SJCRH30 (cell line): ENCODE data around the gene REPS2. TPM values are rescaled to one million over a fixed set of nuclear protein-coding genes. Genes with fewer than 3 reads are reported as not detected.
"Not testable (repeated sequence)": the region's sequence is repeated elsewhere in the genome, so short reads cannot be mapped to it uniquely, and the experiment has no call there.

Experiments
- DNase-seq, 2 experiments: peaks; one replicate each; pipeline ENCODE4 v3.0.0-alpha.2; 2015 to 2020
- H3K27ac ChIP-seq: fragments of 250-450 bp; sonication (Bioruptor Pico); 2 replicates; pipeline ENCODE4 v1.5.1; 2020; ENCODE audit warnings: mild to moderate bottlenecking, moderate library complexity
- H3K27me3 ChIP-seq: fragments of 250-450 bp; sonication (Bioruptor Pico); 2 replicates; pipeline ENCODE4 v1.5.1; 2020; ENCODE audit warnings: mild to moderate bottlenecking, moderate library complexity
- H3K36me3 ChIP-seq: fragments of 250-450 bp; sonication (Bioruptor Pico); 2 replicates; pipeline ENCODE4 v1.5.1; 2020; ENCODE audit warnings: mild to moderate bottlenecking, moderate library complexity
- H3K4me1 ChIP-seq: fragments of 250-450 bp; sonication (Bioruptor Pico); 2 replicates; pipeline ENCODE4 v1.5.1; 2020; ENCODE audit warnings: mild to moderate bottlenecking, moderate library complexity
- H3K4me3 ChIP-seq: fragments of 250-450 bp; sonication (Bioruptor Pico); 2 replicates; pipeline ENCODE4 v1.5.1; 2020; ENCODE audit warnings: mild to moderate bottlenecking, moderate library complexity
- H3K9me3 ChIP-seq: fragments of 250-450 bp; sonication (Bioruptor Pico); replicated peaks from 2 replicates; pipeline ENCODE4 v1.5.1; 2020; ENCODE audit warnings: mild to moderate bottlenecking, moderate library complexity
- total RNA-seq: library from RNA; depleted of rRNA; stranded (reverse); fragments of >200 nt; shearing (Covaris generic); gene quantifications from 2 replicates; pipeline ENCODE4 v1.2.3, GENCODE V29; 2014

The REPS2 gene
- total RNA-seq, 1 experiment from 2014 or later, result 1.7 TPM

GRCh38 chrX:16934185-16934584 is 12.3 kb upstream of the REPS2 start:
- Histone ChIP-seq H3K4me3 (no peak overlapping the region), H3K27me3 (no peaks in the 10 kb centered on the region), H3K9me3 (no peaks in the 10 kb centered on the region), H3K4me1 (peaks cover 6% of the 10 kb centered on the region), H3K36me3 (no peaks in the 10 kb centered on the region), H3K27ac (no peak overlapping the region)
- DNase-seq, result peak in 1 of 2 experiments; percentile 6

DNA sequence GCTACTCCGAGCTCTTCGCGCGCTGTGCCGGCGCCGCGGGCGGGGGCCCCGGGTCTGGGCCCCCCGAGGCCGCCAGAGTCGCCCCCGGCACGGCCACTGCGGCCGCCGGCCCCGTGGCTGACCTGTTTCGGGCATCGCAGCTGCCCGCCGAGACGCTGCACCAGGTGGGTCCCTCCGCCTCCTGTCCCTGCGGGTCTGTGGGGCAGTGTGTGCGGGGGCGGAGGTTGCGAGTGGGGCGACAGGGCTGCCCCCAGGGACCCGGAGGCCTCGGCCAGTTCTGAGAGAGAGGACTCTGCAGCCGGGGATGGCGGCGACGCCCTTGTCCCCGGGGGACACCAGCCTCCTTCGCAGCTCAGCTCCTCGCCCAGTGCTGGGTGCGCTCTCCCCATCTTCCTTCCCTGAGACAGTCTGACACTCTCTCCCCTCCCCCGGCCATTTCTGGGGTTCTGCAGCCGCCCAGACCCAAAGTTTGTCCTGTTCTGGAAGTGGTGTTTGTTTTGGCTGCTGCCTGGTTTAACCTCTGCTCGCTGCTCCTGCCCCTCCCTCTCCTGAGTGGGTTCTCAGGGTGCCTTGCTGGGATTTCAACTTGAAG is 609 bp downstream of the REPS2 start:
- Histone ChIP-seq H3K27me3 (0 out of 2 replicates have a peak, but pooled peaks cover 4% of the 10 kb centered on the region), H3K36me3 (no peaks in the 10 kb centered on the region), H3K27ac (no peak overlapping the region), H3K4me1 (peaks cover 4% of the 10 kb centered on the region; the same call in 1 of the 2 replicates), H3K9me3 (no peaks in the 10 kb centered on the region), H3K4me3 (peak overlapping the region; percentile 66)
- peak in 1 of 2 experiments; percentile 26 for DNase-seq

DNA sequence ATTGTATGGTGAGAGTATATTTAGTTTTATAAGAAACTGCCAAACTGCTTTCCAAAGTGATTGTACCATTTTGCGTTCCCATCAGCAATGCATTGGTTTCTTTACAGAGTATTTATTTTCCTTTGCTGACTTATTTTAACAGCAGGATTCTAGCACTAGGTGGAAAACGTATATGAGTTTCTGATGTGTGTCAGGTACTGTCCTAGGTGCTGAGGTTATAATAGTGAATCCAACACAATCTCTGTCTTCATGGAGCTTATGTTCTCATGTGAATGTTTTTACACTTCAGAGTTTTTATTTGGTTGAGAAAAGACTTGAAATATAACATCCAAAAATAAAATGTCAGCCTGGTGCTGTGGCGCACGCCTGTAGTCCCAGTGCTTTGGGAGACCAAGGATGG is 4.0 kb downstream of the REPS2 start:
- H3K4me3 ChIP-seq, result no peak overlapping the region
- no peak for DNase-seq

DNA sequence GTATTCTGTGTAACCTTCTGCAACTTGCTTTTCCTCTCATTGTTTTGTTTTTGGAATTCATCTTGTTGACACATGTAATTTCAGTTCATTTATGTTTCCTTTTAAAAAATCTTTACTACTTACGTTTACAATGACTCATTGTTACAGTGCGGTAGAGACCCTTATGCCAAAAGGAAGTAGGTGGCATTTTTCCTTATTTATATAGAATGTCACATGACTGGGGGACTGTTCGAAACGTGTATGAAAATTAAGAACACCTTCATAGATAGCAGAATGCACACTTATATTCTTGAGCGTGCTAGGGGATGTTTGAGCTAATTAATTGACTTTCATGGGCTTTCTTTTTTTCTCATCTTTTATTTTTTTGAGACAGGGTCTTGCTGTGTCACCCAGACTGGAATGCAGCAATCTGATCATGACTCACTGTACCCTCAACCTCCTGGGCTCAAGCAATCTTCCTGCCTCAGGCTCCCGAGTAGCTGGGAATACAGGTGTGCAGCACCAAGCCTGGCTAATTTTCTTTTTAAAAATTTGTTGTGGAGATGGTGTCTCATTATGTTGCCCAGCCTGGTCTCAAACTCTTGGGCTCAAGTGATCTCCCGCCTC is 7.3 kb downstream of the REPS2 start:
- Histone ChIP-seq H3K27ac (no peak overlapping the region), H3K9me3 (no peaks in the 10 kb centered on the region), H3K27me3 (no peaks in the 10 kb centered on the region), H3K36me3 (no peaks in the 10 kb centered on the region), H3K4me3 (no peak overlapping the region), H3K4me1 (peaks cover 6% of the 10 kb centered on the region; the same call in 1 of the 2 replicates)
- DNase-seq, result no peak

More for the DNA sequence above, 4.0 kb downstream of the REPS2 start:
- no peak overlapping the region for H3K27ac ChIP-seq
- H3K9me3 ChIP-seq, result no peaks in the 10 kb centered on the region
- no peaks in the 10 kb centered on the region for H3K36me3 ChIP-seq
- peaks cover 4% of the 10 kb centered on the region; the same call in 1 of the 2 replicates for H3K4me1 ChIP-seq
- 0 out of 2 replicates have a peak, but pooled peaks cover 4% of the 10 kb centered on the region for H3K27me3 ChIP-seq

- no peak for DNase-seq
- H3K27me3 ChIP-seq, result no peaks in the 10 kb centered on the region
- no peaks in the 10 kb centered on the region for H3K36me3 ChIP-seq
- peaks cover 6% of the 10 kb centered on the region; the same call in 1 of the 2 replicates for H3K4me1 ChIP-seq
- H3K27ac ChIP-seq, result no peak overlapping the region
- H3K9me3 ChIP-seq, result no peaks in the 10 kb centered on the region
- no peak overlapping the region for H3K4me3 ChIP-seq
Observed at GRCh38 chrX:16957751-16958150, 11.3 kb downstream of the REPS2 start.

- DNase-seq, result no peak
- Histone ChIP-seq H3K4me1 (peaks cover 7% of the 10 kb centered on the region; the same call in 1 of the 2 replicates), H3K27me3 (no peaks in the 10 kb centered on the region), H3K9me3 (no peaks in the 10 kb centered on the region), H3K27ac (no peak overlapping the region), H3K4me3 (no peak overlapping the region), H3K36me3 (no peaks in the 10 kb centered on the region)
Observed at GRCh38 chrX:16958356-16958755, 11.9 kb downstream of the REPS2 start.

DNA sequence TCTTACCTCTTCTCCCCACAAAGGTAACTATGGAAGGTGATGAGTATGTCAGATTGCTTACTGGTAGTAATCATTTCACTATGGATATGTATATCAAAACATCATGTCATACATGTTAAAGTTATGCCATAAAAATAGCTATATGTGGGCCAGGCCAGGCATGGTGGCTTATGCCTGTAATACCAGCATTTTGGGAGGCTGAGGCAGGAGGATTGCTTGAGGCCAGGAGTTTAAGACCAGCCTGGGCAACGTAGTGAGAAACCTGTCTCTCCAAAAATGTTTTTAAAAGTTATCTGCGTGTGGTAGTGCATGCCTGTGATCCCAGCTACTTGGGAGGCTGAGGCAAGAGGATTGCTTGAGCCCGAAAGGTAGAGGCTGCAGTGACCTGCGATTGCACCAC is 16.2 kb downstream of the REPS2 start:
- not testable (repeated sequence) for H3K27me3 ChIP-seq, H3K4me1 ChIP-seq

GRCh38 chrX:16963216-16963615 is 16.8 kb downstream of the REPS2 start:
- H3K27ac ChIP-seq, result peak overlapping the region; percentile 80
- H3K36me3 ChIP-seq, result no peaks in the 10 kb centered on the region
- H3K4me1 ChIP-seq, result peaks cover 4% of the 10 kb centered on the region
- H3K9me3 ChIP-seq, result no peaks in the 10 kb centered on the region
- H3K27me3 ChIP-seq, result no peaks in the 10 kb centered on the region
- H3K4me3 ChIP-seq, result no peak overlapping the region
- peak in 1 of 2 experiments; percentile 59 for DNase-seq

More for the DNA sequence above, 16.2 kb downstream of the REPS2 start:
- DNase-seq, H3K4me3 ChIP-seq, H3K36me3 ChIP-seq, H3K9me3 ChIP-seq: not testable (repeated sequence)
- peak overlapping the region; percentile 80 for H3K27ac ChIP-seq

DNA sequence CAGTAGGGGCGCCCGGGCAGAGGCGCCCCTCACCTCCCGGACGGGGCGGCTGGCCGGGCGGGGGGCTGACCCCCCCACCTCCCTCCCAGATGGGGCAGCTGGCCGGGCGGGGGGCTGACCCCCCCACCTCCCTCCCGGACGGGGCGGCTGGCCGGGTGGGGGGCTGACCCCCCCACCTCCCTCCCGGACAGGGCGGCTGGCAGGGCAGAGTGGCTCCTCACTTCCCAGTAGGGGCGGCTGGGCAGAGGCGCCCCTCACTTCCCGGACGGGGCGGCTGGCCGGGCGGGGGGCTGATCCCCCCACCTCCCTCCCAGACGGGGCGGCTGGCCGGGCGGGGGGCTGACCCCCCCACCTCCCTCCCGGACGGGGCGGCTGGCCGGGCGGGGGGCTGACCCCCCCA is 18.5 kb downstream of the REPS2 start:
- H3K27me3 ChIP-seq, H3K4me1 ChIP-seq, H3K4me3 ChIP-seq, DNase-seq, H3K27ac ChIP-seq, H3K36me3 ChIP-seq, H3K9me3 ChIP-seq: not testable (repeated sequence)

DNA sequence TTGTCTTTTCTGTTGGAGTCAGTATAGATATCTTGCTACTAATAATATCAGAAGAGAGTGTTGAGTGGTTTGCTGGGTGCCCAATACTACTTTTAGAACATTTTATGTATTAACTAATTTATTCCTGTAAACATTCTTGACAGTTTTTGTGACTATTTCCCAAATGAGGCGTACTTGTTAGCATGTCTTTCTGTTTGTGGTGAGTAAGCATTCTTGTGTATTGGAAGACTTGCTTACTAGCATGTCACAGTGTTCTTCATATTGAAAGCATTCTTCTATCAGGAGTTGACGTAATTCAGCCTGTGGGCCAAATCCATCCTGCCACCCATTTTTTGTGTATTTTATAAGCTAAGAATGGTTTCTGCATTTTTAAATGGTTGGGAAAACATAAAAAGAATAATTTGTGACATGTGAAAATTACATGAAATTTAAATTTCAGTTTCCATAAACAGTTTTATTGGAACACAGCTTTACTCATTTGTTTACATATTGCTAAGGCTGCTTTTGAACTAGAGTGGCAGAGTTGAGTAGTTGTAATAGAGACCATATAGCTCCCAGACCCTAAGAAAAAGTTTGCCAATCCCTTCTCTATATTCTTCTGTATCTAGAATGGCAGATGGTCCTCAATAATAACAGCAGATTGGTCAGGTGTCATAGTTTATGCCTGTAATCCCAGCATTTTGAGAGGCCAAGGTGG is 20.4 kb downstream of the REPS2 start:
- no peak for DNase-seq
- H3K27me3 ChIP-seq, result no peaks in the 10 kb centered on the region
- peaks cover 7% of the 10 kb centered on the region for H3K4me1 ChIP-seq
- no peaks in the 10 kb centered on the region for H3K36me3 ChIP-seq
- H3K9me3 ChIP-seq, result no peaks in the 10 kb centered on the region
- no peak overlapping the region for H3K4me3 ChIP-seq
- H3K27ac ChIP-seq, result no peak overlapping the region

- DNase-seq, H3K9me3 ChIP-seq, H3K36me3 ChIP-seq, H3K27ac ChIP-seq, H3K4me1 ChIP-seq, H3K4me3 ChIP-seq, H3K27me3 ChIP-seq: not testable (repeated sequence)
Observed at GRCh38 chrX:16968753-16969152, 22.3 kb downstream of the REPS2 start.

DNA sequence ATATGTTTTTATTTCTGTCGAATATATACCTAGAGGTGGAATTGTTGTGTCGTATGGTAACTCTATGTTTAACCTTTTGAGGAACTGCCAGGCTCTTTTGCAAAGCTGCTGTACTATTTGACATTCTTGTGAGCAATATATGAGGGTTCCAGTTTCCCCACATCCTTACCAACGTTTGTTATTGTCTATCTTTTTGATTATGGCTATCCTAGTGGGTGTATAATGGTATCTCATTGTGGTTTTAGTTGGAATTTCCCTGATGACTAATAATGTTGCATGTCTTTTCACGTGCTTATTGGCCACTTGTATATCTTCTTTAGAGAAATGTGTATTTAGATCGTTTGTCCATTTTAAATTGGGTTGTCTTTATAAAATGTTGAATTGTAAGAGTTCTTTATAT is 24.5 kb downstream of the REPS2 start:
- Histone ChIP-seq H3K27me3 (no peaks in the 10 kb centered on the region), H3K4me1 (peaks cover 3% of the 10 kb centered on the region), H3K27ac (no peak overlapping the region), H3K9me3 (no peaks in the 10 kb centered on the region), H3K36me3 (no peaks in the 10 kb centered on the region), H3K4me3 (no peak overlapping the region)
- no peak for DNase-seq

DNA sequence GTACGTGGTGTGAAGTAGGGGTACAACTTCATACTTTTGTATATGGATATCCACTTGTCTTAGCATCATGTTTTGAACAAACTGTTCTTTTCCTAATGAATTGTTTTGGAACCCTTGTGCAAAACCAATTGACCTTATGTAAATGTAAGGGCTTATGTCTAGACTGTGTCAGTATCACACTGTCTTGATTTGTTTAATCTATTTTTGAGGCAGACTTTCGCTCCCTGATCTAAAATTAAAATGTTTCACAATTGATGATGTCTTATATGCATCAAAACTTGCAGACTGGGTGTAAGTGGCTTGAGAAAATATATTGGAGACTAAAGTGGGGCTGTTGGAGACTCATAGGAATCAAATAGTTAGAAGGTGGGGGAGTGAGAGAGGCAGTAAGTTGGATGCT is 25.2 kb downstream of the REPS2 start:
- Histone ChIP-seq H3K4me3 (no peak overlapping the region), H3K27ac (no peak overlapping the region), H3K27me3 (no peaks in the 10 kb centered on the region), H3K4me1 (peaks cover 3% of the 10 kb centered on the region), H3K36me3 (no peaks in the 10 kb centered on the region), H3K9me3 (no peaks in the 10 kb centered on the region)
- DNase-seq, result no peak

DNA sequence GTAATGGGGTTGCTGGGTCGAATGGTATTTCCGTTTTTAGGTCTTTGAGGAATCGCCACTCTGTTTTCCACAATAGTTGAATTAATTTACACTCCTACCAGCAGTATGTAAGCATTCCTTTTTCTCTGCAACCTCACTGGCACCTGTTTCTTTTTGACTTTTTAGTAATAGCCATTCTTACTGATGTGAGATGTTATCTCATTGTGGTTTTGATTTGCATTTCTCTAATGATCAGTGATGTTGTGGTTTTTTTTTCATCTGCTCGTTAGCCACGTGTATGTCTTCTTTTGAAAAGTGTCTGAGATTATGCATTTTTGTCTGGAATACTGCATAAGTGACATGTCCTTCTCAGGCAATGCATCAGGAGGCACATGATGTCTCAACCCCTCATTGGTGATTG is 28.8 kb downstream of the REPS2 start:
- DNase-seq, result no peak
- no peaks in the 10 kb centered on the region for H3K27me3 ChIP-seq
- H3K9me3 ChIP-seq, result no peaks in the 10 kb centered on the region
- no peaks in the 10 kb centered on the region for H3K36me3 ChIP-seq
- H3K4me3 ChIP-seq, result no peak overlapping the region
- H3K4me1 ChIP-seq, result peaks cover 3% of the 10 kb centered on the region
- no peak overlapping the region for H3K27ac ChIP-seq

DNA sequence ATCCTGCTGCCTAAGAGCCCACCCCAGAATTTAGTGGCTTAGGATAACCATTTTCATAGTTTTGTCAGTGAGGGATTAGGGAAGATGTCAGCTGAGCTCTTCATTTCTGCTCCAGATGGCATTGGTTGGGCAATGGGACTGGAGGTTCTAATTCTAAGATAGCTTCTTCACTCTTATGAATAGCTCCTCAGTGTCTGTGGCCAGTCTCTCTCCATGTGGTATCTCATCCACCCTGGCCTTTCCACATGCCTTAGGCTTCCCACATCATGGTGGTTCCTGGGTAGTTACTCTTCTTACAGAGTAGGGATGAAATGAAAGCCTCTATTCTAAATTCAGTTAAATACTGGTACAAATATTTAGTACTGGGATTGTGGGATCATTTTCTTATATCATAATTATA is 31.3 kb downstream of the REPS2 start:
- no peak for DNase-seq
- no peak overlapping the region for H3K27ac ChIP-seq

More for the DNA sequence above, 31.3 kb downstream of the REPS2 start:
- H3K27me3 ChIP-seq, result no peaks in the 10 kb centered on the region
- H3K36me3 ChIP-seq, result no peaks in the 10 kb centered on the region
- H3K4me1 ChIP-seq, result no peaks in the 10 kb centered on the region
- H3K4me3 ChIP-seq, result no peak overlapping the region
- H3K9me3 ChIP-seq, result 0 out of 2 replicates have a peak, but pooled peaks cover 4% of the 10 kb centered on the region
